Measurements from ENCODE around the gene TBX18.

DNA sequence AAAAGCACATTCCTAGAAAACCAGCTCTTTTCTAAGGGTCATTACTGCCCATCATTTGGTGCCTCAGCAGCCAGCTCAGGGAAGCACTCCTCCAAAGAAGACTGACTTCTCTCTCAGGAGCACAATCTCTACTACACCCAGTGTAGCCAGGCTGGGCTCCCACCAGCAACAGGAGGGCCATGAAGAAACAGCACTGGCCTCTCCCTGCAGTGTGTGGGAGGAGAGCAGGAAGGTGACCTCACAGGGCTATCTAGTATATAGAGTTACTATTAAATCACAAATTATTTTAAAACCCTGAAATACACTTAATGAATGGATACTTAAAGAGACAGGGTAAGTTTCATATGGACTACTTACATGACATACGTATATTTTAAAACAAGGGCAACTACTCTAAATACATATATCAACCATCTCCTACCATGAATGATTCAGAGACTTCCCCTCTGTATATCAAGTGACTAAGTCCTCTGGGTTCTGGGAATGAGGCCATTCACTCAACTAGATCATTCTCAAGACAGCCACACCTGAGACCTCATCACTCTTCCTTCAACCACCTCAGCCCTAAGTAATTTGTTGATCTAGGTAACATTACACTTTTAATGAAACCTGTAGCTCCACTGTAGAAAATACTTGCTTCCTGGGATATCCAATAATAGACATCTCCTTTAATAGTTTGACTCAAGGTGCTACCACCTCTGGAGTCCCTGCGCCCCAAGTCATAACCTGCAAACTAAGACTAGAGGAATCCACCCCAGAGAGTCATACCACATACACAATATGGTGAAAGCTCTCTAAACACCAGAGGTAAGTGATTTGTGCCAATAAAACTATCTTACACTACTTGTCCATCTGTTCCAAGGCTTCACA, 25.2 kb downstream of the TBX18 start:
- TF ChIP-seq, protein P1, sequence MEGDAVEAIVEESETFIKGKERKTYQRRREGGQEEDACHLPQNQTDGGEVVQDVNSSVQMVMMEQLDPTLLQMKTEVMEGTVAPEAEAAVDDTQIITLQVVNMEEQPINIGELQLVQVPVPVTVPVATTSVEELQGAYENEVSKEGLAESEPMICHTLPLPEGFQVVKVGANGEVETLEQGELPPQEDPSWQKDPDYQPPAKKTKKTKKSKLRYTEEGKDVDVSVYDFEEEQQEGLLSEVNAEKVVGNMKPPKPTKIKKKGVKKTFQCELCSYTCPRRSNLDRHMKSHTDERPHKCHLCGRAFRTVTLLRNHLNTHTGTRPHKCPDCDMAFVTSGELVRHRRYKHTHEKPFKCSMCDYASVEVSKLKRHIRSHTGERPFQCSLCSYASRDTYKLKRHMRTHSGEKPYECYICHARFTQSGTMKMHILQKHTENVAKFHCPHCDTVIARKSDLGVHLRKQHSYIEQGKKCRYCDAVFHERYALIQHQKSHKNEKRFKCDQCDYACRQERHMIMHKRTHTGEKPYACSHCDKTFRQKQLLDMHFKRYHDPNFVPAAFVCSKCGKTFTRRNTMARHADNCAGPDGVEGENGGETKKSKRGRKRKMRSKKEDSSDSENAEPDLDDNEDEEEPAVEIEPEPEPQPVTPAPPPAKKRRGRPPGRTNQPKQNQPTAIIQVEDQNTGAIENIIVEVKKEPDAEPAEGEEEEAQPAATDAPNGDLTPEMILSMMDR (IDR thresholded peaks at IDR 0.05; ENCODE audit: low read depth, low read length, missing input control) = no peak
- TF ChIP-seq YY1 (IDR thresholded peaks at IDR 0.05) = no peak
